AG08396 (cell line): Measurements from ENCODE around the gene ATP10A.
A peak's percentile ranks its signal among the peaks of the same experiment; 100 is the strongest.

Experiments used
- DNase-seq: peaks from one replicate; pipeline ENCODE4 v3.0.0; 2012; ENCODE audit warnings: low spot score, mixed read lengths

The ATP10A gene

GRCh38 chr15:25738171-25738965 lies 124.8 kb downstream of the ATP10A start:
- DNase-seq, result no peak

DNA sequence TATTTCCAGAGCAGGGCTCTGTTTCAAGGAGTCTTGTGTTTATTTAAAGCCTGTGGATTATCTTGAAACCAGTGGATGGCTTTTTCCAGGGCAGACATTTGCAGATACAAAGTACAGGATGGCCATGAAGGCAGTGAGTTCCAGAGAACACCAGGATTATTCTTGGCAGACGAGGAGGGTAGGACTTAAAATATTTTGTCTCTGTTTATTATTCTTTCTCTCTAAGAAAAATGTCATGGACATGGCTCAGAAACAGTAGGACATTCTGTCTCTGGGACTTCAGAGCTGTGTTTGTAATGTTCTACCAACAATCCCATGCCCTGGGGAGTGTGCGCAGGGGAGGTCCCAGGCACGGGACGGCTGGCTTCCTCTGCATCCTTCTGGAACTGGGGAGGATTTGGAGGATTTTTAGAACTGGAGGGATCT lies 125.9 kb downstream of the ATP10A start:
- DNase-seq, result peak; percentile 32

DNA sequence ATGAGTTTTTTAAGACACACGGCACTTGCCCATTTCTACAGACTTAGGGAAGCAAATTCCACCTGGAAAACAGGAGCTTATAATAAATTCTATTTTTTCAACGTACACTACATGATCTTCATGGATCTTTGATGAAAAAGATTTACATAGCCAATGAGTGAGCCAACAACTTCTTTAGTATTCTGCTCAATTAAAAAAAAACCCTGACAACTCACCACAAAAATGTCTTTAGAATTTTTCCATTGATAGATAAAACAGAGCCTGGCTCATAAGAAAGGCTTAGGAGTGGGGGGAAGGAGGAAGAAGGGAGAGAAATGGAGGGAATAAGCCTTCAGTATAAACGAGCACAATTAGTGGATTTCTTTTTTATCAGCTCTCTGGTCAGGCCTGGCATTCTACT lies 126.7 kb downstream of the ATP10A start:
- DNase-seq, result peak; percentile 23

DNA sequence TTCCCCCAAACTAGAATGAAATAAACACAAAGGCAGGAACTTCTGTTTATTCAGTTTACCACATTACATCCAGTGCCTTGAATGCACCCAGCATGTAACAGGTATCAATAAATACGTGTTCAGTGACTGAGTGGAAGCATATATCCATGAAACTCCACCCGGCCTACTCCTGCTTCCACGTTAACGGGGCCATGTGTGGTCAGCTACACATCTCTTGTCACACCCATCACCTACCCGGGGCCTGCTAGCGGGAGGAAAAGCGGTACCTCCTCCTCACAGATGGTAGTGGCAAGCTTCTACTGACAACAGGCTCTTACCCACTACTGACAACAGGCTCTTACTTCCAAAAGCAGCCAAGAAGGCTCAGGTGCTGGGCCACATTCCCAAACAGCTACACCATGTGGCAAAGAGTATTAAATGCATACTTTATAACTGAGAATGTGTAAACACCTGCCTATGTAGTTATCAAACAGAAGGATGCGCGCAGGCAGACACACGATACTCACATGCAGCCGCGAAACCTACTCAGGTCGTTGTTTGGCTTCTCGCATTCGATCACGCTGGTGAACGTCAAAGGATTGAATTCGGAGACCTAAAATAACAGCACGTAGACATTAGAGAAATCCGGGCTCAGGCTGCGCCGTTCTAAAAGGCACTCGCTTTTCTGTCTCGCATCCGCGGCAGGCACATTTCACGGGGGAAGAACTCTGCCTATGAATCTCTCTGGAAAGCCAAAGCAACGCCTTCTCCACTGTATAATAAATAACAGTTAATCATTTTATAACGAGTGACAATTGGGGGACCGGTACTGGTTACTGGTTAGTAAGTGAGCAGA lies 127.4 kb downstream of the ATP10A start:
- DNase-seq, result no peak

DNA sequence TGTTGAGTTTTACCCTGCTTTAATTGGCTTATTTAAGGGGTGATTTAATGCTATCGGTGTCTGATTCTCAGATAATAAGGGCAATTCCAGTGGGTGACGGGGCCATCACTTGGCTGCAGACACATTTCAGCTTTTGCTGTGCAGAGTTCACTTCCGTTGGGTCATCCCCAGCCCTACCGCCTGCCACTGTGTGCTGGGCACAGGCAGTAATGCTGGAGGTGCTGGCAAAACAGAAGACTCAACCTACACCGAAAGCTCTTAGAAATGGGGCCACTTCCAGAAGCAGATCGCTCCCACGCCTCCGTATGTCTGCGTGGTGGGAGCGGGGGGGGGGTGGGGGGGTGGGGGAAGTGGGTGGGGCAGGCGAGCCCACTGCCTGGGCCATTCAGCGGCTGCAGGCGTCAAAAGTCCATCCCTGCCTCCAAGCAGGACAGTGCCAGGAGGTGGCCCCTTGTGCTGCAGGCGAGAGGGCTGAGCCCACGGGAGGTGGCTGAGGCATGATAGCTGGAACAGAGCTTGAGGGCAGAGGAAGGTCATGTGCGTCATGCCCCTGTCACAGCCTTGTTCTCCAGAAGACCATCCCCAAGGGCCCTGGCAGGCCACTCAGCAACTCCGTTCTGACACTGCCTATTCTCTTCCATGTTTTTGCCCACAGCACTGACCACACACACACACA lies 128.3 kb downstream of the ATP10A start:
- peak; percentile 13 for DNase-seq

DNA sequence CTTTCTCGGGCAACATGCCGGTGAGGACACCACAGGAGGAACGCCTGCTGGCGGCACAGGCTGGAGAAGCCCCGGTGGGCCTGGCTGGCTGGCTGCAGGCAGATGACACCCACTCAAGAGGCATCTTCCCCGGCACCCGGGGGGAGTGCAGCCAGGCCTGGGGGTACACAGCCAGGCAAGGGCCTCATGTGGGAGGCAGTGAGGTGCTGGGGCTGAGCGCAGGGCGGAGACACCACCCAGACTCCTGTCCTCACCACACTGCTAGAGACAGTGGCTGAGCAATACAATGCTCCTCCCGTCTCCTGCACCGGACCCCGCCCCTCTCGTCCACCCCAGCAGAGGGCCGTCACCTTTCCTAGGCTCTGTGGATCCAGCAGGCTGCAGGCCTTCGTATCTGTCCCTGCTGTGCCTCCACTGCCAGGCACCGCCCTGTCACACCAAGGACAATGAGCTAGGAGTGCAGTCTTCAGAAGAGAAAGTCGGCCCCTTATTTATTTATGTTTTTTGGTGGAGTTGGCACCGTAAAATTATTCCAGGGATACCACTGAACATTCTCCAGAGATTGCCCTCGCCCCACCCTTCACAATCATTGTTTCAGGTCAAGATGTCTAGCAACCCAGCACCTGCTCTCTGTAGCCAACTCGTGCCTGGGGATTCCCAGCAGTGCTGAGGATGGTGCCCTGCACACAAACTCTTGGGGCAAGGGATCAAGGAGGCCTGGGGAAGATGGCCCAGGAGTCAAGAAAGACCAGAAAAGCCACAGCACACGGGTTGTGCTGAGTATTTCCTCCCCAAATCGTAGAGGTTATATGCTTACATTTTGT lies 129.1 kb downstream of the ATP10A start:
- peak; percentile 3 for DNase-seq

GRCh38 chr15:25733036-25733855 lies 129.9 kb downstream of the ATP10A start:
- DNase-seq, result peak; percentile 5

DNA sequence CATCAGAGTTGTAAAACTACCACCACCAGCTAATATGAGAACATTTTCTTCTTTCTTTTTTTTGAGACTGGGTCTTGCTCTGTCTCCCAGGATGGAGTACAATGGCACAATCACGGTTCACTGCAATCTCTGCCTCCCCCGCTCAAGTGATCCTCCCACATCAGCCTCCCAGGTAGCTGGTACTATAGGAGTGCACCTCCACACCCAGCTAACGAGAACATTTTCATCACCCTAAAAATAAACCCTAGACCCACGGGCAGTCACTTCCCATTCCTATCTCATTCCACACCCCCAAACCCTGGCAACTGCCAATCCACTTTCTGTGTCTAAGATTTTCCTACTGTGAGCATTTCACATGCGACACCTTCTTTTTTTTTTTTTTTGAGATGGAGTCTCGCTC lies 130.9 kb downstream of the ATP10A start:
- DNase-seq, result no peak

GRCh38 chr15:25731411-25731810 lies 131.7 kb downstream of the ATP10A start:
- peak; percentile 1 for DNase-seq

GRCh38 chr15:25730918-25731317 lies 132.2 kb downstream of the ATP10A start:
- no peak for DNase-seq

- no peak for DNase-seq
Measured at GRCh38 chr15:25728816-25729215, 134.3 kb downstream of the ATP10A start.

- no peak for DNase-seq
Measured at GRCh38 chr15:25727867-25728600, 135.1 kb downstream of the ATP10A start.

GRCh38 chr15:25727116-25727515 lies 136.0 kb downstream of the ATP10A start:
- no peak for DNase-seq

DNA sequence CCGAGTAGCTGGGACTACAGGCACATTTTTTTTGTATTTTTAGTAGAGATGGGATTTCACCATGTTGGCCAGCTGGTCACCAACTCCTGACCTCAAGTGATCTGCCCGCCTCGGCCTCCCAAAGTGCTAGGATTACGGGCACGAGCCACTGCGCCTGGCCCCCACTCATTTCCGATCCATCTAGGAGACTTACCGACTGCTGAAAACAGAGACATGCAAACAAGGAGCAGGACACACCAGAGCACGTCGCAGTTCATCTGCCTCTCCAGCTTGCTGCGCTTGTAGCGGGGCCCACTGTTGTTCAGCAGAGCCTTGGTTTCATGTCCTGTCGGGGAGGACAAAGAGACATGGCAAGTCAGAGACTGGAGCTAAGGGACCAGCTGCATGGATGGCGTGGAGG lies 137.4 kb downstream of the ATP10A start:
- DNase-seq, result no peak

- no peak for DNase-seq
Measured at GRCh38 chr15:25724899-25725298, 138.2 kb downstream of the ATP10A start.

- DNase-seq, result no peak
Measured at GRCh38 chr15:25721605-25721955, 141.5 kb downstream of the ATP10A start.

DNA sequence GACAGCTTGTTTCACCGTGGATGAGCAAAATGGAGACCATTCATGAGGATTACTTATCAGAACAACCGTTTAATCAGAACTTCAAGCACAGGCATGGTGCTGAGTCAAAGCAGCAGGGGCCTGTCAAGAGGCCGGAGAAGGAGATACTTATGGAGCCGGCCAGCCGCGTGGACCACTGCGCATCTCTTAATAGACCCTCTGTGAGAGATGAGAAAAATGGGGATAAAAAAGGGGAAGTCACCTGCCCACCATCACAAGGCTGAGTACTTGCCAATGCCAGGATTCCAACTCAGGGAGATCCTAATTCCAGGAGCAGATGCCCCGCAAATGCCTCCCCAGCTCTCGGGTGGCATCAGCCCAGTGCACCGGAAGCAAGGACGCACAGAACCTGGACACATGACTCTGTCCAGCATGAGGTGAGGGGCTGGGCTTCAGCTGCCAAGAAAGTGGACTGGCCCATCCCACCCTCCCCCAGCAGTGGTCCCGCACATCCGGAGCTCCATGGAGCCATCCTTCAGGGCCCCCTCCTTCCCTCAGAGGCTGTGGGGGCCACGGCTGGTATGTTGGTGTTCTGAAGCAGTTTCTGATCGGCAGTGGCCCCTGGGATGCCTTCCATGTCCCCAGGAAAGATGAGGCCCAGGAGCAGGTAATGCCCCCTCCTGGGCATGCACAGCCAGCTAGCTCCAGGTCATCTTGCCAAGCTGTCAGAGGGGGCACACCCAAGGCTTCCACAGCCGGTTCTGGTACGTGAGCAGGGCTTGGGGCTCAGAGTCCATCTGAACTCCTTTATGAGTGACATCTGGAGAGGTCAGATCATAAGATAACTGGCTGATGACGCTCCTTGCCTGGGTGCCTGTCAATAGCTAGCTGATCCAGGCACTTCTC lies 143.8 kb downstream of the ATP10A start:
- no peak for DNase-seq

DNA sequence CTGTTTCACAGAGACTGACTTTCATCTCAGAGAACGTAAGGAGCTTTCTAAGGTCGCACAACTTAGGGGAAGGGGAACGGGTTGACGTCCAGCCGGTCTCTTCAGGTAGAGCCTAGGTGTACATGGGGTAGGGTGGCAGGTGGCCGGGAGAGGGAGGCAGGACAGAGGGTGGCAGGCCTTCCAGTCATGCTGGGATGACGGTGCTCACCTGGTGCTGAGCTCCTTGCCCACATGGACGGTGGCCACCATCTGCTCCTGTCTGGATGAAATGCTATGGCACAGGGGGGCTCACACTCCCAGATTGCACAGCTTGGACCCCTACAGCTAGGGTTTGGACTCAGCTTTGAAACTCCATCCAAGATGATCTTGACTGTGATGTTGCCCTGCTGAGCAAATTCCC lies 144.5 kb downstream of the ATP10A start:
- no peak for DNase-seq

DNA sequence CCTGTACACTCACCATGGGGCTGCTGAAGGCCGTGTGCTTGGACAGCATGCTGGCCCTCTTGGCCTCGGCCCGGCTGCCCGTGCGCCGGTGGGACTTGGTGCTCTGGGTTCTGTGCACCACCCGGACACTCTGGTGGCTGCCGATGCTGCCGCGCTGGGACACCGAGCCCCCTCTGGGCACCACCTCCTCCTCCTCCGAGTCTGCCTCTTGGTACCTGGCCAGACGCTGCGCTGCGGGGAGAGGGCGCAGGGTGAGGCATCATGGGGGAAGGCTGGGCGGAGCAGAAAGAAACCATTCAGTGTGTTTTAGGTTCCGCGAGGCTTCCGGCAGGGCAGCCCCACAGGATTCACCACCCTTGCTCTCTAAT lies 145.0 kb downstream of the ATP10A start:
- no peak for DNase-seq
